GM19035 (cell line): ENCODE data around the gene ABO.
"Not testable (repeated sequence)": the region's sequence is repeated elsewhere in the genome, so short reads cannot be mapped to it uniquely, and the experiment has no call there.

Source experiments
- ATAC-seq: cut with Tn5 transposase; IDR thresholded peaks from one replicate; pipeline ENCODE4 v1.9.1; 2021; ENCODE audit not compliant: unreplicated experiment

Gene ABO

DNA sequence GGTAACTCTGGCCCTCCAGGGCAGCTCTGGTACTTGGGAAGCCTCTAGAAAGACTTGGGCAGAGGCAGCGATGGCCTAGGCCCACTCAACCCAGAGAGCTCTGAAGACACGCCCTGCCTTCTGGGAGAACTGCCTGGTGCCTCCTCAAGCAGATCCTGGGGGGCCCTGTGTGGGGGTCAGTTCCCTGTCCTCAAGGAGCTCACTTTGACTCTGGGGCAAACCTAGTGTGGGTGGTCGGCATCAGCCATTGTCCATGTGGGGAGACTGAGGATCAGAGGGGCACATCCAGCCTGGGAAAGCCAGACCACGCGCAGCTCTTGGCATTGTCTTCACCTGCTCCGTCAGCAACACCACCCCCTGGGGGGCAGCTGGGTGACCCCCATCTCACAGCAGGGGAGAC, 28.0 kb downstream of the ABO start:
- no peak for ATAC-seq

DNA sequence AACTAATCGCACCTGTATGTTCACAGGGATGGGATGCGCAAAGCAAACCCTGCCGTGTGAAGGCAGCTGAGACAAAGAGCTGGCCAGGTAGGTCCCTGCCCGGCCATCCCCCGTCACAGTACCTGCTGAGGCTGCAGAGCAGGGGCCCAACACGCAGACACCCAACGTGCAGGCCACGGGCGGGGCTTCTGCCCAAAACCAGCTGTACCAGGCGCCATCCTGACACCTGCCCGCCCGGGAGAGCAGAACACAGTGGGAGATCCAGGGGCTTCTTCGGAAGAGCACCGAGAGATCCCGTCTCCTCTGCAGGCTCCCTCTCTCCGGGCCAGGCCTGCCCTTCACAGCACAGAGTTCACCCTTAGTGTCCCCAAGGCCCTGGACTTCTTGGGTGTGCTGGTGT, 28.4 kb downstream of the ABO start:
- no peak for ATAC-seq

DNA sequence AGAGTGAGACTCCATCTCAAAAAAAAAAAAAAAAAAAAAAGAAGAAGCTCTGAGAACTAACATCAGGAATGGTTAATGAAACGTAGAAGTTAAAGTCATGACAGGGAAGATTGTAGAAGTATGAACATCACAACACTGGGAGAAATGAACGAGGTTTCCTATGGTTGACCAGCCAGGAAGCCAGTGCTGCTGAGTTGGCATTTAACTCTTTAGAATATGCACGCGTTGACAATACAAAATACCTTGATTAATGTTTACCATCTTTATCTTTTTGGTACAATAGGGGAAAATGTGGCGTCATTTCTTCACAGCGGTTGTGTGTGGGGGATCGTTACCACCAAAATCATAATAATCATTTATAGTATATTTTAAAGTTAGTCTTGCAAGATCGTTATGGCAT, 32.0 kb downstream of the ABO start:
- no peak for ATAC-seq

DNA sequence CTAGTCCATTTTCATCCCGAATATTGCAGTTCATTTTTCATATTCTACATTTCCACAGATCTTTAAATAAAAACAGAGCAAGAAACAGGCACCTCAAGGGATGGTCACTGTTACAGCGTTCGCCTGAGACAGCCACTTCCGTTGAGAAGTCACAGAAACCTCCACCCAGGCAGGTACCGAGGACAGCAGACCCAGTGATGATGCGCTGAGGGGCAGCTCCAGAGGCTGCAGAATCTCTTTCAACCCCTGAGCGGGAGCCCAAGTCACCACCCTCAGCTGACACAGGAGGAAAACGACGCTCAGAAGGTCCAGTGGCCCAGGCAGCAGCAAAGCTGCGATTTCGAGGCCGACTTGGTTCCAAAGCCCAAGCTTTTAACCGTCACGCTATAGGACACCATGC, 32.8 kb downstream of the ABO start:
- no peak for ATAC-seq

DNA sequence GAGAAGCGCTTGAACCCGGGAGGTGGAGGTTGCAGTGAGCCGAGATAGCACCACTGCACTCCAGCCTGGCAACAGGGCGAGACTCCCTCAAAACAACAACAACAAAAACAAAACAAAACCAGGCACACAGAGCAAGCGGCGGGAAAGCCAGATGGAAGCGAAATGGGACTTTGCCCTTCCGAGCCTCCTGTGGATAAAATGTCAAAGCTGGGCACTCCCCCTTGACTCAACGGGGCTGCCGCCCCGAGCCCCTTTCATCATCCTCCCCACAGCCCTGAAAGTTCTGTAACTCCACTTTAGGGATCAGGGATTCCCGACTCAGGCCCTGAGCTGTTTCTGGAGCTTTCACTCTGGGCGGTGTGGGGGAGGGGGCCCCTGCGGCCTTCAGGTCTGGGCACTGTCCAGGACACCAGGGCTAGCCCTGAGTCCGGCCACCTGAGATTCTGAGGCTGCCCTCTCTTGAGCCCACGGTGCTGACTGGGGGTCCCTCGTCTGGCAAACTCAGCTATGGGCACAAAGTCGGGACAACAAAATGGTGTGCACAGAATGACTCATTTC, 35.4 kb downstream of the ABO start:
- ATAC-seq, result no peak

DNA sequence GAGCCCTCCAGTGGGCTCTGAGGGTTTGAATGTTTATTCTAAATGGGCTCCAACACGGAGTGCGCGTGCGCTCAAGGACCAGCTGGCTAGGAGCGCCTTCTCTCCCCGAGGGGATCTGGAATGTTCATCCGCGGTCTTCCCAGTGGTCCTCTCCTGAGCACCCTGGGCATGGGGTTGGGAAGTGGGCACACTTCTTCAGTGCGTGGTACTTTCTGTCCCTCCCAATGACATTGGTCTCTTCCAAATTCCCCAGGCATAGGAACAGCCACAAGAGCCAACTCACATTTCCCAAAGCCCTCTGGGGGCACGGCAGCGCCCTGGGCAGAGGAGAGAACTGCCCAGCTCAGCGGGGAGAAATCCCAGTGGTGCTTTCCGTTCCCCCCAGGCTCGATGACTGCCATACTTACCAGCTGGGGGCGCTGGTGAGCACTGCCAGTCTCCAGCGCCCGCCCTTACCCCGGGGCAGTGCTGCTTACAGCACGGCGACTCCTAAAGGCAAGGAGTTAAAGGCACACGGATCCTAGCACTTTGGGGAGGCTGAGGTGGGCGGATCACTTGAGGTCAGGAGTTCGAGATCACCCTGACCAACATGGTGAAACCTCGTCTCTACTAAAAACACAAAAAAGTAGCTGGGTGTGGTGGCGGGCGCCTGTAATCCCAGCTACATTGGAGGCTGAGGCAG, 36.0 kb downstream of the ABO start:
- ATAC-seq, result no peak

DNA sequence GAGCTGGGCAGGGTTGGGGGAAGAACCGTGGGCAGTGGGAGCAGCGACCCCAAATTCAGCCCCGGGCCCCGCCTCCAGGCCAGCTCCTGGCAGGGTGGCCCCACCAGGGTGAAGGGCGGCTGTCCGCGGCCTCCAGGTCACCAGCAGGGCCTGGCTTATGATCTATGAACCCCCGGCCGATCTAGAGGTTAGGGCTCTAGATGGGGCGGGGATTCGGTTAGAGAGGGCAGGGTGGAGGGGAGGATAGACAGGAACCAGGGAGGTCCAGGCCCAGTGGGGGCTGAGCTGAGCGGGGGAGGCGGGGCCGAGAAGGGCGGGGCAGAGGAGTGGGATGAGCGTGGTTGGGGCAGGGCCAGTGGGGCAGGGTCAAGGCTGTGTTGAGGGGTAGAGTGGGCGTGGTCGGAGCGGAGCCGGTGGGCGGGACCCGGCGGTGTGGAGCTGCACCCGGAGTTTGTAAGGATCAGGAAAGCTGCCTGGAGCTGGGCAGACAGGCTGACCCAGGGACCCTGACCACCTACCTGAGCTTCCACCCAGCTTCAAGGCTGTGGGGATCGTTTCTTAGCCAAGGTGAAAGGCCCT, 36.6 kb downstream of the ABO start:
- no peak for ATAC-seq

DNA sequence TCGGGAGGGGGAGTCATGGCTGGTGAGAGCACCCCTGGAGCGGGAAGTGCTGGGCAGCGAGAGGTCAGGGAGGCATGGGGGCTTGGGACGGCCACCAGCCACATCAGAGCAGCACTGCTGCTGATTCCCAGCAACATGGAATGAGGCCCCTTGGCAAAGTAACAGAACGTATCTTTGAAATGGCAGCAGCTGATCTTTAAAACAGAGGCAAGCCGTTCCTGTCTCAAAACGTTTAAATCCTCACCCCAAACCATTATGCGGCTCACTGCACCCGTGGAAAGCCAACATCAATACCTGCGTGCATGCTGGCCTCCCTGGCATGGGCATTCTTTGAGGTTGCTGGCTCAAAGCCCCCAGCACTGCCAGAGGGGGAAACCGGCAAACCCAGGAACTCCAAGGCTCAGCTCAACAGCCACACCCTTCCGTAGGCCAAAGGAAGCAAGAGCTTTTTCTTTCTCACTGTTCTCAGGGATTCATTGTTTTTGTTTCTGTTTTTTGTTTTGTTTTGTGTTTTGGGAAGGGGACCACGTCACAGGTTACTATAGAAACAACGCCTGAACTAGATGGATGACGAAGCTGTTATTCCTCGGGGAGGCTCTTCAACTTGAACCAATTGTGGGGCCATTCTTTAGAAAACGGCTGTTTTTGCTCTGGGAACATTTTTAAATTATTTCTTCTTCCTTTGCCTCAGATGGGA, 37.8 kb downstream of the ABO start:
- ATAC-seq, result no peak

DNA sequence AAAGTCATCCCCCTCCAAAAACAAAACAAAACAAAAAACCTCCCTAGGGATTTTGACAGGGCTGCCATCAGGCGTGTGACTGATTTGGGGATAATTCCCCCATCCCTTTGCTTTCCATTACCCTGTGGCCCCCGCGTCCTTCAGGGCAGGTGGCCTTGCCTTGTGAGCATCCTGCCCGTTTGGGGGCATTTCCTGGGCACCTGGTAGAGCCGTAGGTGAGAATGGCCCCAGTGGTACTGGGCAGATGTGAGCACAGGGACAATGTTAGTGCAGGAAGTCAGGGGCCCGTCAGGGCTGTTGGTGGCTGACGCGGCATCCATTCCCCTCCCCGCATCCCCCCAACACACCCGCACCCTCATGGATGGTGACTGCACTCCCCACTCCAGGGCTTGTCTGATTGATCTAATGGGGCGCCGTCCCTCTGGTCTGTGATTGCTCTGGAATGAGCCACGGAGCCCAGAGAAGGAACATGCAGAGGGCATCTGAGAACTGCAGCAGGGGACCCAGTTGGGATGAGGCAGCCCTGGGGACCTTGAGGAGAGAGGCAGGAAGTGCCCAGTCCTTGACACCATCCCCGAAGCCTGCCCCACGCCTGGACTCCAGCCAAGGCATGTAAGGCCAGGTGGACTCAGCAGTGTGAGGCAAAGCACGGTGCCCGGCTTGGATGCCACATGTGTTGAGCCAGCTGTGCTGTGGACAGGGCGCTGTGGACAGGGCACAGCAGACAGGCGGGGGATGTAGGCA, 38.5 kb downstream of the ABO start:
- ATAC-seq, result not testable (repeated sequence)

DNA sequence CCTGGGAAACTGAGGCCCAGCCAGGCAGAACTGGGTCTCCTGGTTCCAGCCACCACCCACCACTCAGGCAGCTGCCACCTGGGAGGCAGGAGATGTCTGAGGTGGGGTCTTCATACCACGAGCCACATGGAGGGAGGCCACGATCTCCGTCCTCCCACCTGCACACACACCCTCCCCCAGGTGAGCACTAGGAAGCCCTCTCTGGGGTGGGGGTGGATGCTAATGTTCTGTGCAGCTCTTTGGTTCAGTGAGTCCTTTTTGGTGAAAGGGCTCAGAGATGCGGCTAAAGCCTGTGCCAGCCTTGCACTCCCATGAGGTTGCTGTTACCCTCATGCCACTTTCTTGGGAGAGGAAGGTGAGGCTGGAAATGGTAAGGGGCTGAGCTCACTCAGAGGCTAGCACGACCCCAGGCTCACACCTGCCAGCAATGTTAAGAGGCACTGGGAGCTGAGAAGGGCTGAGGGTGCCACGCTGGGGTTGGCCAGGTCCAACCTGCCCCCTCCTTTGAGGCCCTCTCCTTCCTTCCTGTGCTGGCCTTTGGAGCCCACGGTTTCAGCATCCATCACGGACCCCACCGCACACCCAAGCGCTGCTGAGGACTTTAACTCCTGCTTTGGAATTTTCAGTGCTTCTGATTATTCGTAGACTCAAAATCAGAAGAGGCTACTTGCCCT, 39.3 kb downstream of the ABO start:
- no peak for ATAC-seq

DNA sequence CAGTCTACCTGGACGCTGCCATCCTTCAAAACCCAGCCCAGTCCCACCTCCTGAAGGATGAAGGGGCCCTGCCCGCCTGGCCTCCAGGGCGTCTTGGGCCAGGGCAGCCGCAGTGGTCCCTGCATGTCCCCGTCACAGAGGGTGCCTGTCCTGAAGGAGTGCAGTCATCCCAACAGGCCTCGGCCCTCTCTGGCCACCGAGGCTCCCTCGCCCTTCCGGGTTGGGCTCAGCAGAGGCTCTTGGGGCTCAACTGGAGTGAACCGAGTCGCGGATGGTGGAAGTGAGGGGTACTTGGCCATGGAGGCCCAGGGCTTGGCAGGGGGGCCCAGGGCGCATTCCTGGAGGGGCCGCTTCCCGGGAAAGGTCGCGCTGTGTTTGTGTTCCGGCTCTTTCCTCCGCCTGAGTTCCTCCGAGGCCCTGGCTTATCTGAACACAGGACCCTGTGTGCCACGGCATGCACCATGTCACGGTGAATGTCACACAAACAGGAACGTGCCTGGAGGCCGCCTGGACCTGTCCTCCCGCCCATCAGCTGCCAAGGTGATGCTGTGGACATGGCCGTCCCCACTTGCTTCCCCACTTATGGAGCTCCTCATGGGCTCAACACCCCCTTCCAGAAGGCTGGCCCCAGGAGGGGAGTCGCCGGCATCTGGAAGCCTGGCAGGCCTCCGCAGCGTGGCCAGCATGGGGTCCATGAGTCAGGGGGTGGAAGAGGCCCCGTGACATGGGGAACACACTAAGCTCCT, 40.3 kb downstream of the ABO start:
- ATAC-seq, result no peak

DNA sequence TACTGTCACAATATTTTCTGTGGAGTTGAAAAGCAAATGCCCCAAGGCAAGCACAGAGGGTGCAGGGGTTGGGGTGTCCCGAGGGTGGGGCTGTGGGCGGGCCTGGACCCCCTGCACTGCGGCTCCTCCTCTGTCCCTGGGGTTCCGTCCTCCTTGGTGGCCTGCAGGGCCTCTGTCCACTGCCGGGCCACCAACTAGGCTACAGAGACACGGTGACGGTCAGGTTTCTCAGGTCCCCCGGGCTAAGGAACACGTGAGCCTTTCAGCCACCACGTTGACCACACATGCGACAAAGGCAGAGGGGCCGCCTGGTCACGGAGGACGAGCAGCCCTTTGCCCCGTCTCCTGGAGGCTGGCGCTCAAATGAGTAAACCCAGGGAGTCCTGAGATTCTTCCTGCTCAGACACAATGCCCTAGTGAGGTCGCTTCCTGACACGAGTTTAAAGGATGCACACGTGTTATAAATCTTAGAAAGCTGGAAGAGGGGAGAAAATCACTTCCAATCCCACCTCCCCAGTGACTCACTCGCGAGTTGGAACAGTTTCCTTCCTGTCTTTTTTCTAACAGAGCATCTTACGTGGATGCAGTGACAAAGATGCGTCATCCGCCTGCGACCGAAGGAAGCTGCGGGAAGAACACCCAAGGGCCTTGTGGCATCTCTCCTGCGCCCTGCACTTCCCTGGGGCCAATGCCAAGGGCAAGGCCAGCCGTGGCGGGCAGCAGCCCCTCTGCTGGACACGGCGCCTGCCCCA, 41.1 kb downstream of the ABO start:
- no peak for ATAC-seq

DNA sequence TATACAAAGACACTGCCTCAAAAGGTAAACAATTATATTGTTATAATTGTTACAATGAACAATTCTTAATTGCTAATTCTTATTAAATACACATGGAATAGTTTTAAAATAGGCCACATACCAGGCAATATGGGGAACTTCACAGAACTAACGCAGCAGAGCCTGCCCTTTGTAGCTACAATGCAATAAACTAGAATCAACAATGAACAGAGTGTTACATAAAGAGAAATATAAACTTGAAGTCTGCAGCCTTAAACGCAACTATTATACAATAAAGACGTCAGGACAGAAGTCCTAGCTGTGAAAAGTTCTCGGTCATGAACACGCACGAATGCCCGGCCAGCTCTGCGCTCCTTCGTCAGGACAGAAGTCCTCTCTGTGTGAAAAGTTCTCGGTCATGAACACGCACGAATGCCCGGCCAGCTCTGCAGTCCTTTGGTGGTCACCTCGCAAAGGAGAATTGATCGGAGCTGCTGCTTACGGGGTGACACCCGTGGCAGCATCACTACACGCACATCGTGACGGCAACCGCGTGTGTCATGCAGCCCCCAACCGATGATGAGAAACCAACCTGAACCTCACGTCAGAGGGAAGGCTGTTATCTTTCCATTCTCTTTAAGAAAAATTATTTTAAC, 43.0 kb downstream of the ABO start:
- not testable (repeated sequence) for ATAC-seq

DNA sequence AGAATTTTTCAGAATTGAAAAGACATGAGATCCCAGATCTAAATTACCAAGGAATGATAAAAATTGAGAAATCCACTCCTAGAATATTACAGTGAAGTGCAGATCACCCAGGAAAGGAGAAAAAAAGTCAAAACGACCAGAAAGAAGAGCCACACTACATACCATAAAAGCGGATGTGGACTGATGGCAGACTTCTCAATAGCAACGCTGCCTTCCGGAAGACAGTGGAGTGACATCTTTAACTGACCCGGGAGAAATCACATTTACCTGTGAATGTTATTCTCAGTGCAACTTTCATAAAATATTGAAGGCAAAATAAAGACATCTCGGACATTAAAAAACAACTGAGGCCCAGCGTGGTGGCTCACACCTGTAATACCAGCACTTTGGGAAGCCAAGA, 44.5 kb downstream of the ABO start:
- ATAC-seq, result not testable (repeated sequence)

DNA sequence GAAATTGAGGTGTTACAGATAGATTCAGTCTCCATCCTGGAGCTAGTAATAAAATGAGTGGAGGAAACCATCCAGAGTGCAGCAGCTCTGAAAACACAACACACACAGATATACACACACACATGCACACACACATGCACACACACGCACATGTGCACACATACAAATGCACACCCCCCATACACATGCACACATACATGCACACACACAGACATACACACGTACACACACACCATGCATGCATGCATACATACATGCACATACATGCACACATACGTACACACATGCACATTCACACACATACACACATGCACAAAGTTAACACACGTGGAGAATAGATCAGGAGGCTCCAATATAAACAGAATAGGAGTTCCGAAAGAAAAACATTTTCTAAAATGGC, 44.9 kb downstream of the ABO start:
- ATAC-seq, result no peak

DNA sequence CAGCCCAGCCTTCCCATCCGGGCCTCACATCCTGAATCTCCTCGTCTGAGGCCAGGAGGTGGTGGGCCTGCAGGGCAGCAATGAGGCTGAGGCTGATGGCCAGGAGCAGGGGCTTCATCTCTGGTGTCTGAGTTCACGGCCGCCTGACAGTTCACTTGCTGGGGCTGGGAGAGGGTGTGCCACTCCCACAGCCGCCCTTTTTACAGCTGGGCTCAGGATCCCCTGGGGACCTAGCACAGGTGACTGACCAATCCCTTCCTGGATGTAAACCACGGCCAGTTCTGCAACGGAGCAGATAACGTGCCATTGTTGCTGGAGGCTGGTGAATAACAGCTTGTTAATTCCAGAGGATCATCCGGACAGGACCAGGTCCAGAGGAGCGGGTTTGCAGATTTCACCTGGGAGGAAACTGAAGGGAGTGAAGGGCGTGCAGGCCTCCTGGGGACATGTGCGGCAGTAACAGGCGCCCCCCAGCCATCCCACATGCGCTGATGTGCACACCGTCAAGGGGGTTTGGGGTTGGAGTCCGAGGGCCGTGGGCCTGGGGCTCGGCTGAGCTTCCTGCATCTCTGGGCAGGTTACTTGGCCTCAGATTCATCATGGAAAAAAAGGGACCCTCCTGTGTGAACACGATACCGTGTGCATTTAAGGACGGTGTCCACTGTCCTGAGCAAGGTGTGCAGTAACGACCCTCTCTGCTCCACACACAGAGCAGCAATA, 46.4 kb downstream of the ABO start:
- ATAC-seq, result not testable (repeated sequence)

DNA sequence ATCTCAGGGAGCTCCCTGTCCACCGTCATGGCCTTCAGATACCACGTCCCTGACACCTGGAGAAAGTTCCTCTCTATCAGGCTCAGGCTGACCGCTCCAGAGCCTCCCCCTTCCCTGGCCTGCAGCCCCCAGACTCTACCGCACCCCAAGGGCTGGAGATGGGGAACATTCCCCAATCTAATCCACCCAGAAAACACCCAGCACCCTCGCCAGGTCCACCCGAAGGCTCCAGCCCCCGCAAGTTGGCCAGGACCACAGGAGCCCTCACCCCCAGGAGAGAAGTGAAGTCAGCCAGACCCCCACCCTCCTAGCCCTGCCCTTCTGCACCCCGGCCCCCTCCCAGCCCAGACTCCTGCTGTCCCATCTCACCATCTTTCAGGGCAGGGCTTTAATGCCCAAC, 47.0 kb downstream of the ABO start:
- not testable (repeated sequence) for ATAC-seq

DNA sequence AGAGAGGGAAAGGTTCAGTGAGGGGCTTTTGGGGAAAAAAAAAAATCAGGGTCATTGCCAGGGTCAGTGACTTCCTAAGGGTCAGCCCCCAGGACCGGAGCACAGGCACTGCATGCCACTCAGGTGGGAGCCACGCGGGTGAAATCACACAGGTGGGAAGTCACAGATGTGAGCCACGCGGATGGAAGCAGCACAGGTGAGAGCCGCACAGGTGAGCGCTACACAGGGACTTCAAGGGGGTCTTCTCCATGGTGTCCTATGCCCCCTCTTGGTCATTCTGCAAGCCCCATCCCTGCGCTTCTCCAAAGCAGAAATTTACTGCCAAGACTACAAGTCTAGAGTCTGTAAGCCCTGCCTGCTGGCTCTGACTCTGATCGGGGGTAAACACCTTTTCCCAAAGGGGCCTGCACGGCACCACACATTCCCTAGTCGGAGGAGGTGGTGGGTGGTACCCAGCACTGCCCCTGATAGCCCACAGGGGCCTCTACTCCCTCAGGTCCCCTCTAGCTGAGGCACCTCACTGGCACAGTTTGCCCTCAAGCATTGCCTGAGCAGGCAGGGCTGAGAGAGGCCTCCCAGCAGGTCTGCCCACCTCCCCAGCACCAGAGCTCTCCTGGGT, 47.6 kb downstream of the ABO start:
- ATAC-seq, result no peak
